K562 (cell line): ENCODE results near the gene DNAJB6.

Experiments used
- CREB1 ChIP-seq, 2 experiments: sonication (generic) in 1 of 2; formaldehyde crosslinking in 1 of 2; IDR thresholded peaks; 2 replicates each; pipeline versions ENCODE4 v1.6.1 to v1.8.0; 2012 to 2022; ENCODE audit warnings: inconsistent platforms in 1 of 2, mild to moderate bottlenecking in 1 of 2, missing genetic modification reagents in 1 of 2, moderate library complexity in 1 of 2
- CTCF ChIP-seq, 3 experiments: IDR thresholded peaks in 2 of 3; conservative IDR thresholded peaks in 1 of 3; 2 replicates each; pipeline ENCODE4 v1.5.1; 2011 to 2012; ENCODE audit warnings: low read length in 3 of 3, mild to moderate bottlenecking in 3 of 3, control low read depth in 2 of 3, improper control_type of control experiment in 1 of 3, inconsistent platforms in 1 of 3, low read depth in 1 of 3, mixed read lengths in 1 of 3, moderate library complexity in 1 of 3; ENCODE audit not compliant: insufficient read depth in 2 of 3
- HNRNPK ChIP-seq: fragments of 200-400 bp; formaldehyde crosslinking; IDR thresholded peaks from one replicate; pipeline ENCODE4 v1.6.1; 2018; ENCODE audit warnings: mild to moderate bottlenecking, low read depth, low read length; ENCODE audit not compliant: poor library complexity, severe bottlenecking
- POLR2A ChIP-seq: fragments of 450-650 bp; conservative IDR thresholded peaks from 2 replicates; pipeline ENCODE4 v1.6.1; 2016
- REST ChIP-seq, 2 experiments: fragments of 450-650 bp; formaldehyde crosslinking in 1 of 2; IDR thresholded peaks; 2 replicates each; pipeline versions ENCODE4 v1.4.0 to v1.6.1; 2014 to 2020; ENCODE audit warnings: mild to moderate bottlenecking in 2 of 2, borderline replicate concordance in 1 of 2, low read depth in 1 of 2
- RFX5 ChIP-seq: IDR thresholded peaks from 2 replicates; pipeline ENCODE4 v1.6.1; 2011; ENCODE audit warnings: low read depth, mild to moderate bottlenecking, improper control_type of control experiment, low read length
- SAP30 ChIP-seq: fragments of 200-600 bp; sonication (generic); IDR thresholded peaks from 2 replicates; pipeline ENCODE4 v1.6.1; 2012; ENCODE audit warnings: borderline replicate concordance, low read depth, mild to moderate bottlenecking, moderate library complexity, low read length, control low read depth, inconsistent platforms; ENCODE audit not compliant: insufficient read depth, poor library complexity, severe bottlenecking
- SIN3A ChIP-seq, 2 experiments: fragments of 150-350 bp in 1 of 2; IDR thresholded peaks; 2 replicates each; pipeline ENCODE4 v1.6.1; 2011 to 2016; ENCODE audit warnings: borderline replicate concordance in 2 of 2, low read depth in 2 of 2, low read length in 2 of 2, mild to moderate bottlenecking in 2 of 2, moderate library complexity in 2 of 2; ENCODE audit not compliant: control insufficient read depth in 1 of 2
- UBTF ChIP-seq, 2 experiments: IDR thresholded peaks; 2 replicates each; pipeline ENCODE4 v1.6.1; 2012; ENCODE audit warnings: improper control_type of control experiment in 2 of 2, low read depth in 2 of 2, low read length in 2 of 2, borderline replicate concordance in 1 of 2
- ZBTB49 ChIP-seq: sonication (generic); formaldehyde crosslinking; IDR thresholded peaks from 2 replicates; pipeline ENCODE4 v1.8.0; 2022; ENCODE audit warnings: missing genetic modification reagents, mild to moderate bottlenecking, borderline replicate concordance
- ZNF740 ChIP-seq, 3 experiments: fragments of 200-800 bp in 1 of 3; sonication (Bioruptor generic) in 1 of 3; sonication (generic) in 1 of 3; formaldehyde crosslinking in 1 of 3; IDR thresholded peaks; 2 replicates each; pipeline versions ENCODE4 v1.6.1 to v1.8.0; 2016 to 2022; ENCODE audit warnings: mild to moderate bottlenecking in 2 of 3, missing compliant biosample characterization in 2 of 3, missing genetic modification characterization in 2 of 3, missing genetic modification reagents in 1 of 3

- TF ChIP-seq CTCF (IDR thresholded peaks at IDR 0.05 in 2 of 3, conservative IDR thresholded peaks at IDR 0.05 in 1 of 3; ENCODE audit: insufficient read depth in 2 of 3, low read depth in 1 of 3, low read length in 3 of 3) (no peak), HNRNPK (no peak), UBTF (IDR thresholded peaks at IDR 0.05; ENCODE audit: borderline replicate concordance in 1 of 2, low read depth in 2 of 2, low read length in 2 of 2) (no peak), CREB1 (IDR thresholded peaks at IDR 0.05) (no peak), CREB1 (CRISPR knock-in tag; IDR thresholded peaks at IDR 0.05) (0 out of 2 replicates have a peak, but pooled peaks have one; percentile 37), RFX5 (no peak), POLR2A (no peak), REST (IDR thresholded peaks at IDR 0.05; ENCODE audit: borderline replicate concordance) (no peak), REST (CRISPR knock-in tag; IDR thresholded peaks at IDR 0.05; ENCODE audit: low read depth) (no peak), ZNF740 (CRISPR knock-in tag; IDR thresholded peaks at IDR 0.05) (no peak), ZNF740 (tag; IDR thresholded peaks at IDR 0.05) (no peak), SIN3A (IDR thresholded peaks at IDR 0.05; ENCODE audit: borderline replicate concordance in 2 of 2, control insufficient read depth in 1 of 2, low read depth in 2 of 2, low read length in 2 of 2) (no peak), ZBTB49 (CRISPR knock-in tag) (no peak), SAP30 (no peak)
Measured at GRCh38 chr7:157405501-157405900, 68.7 kb downstream of the DNAJB6 start.
